Stimulated activated naive B cell treated with anti-CD40 and anti-IgM and Interleukin-4, amounts not matched to agents 10 μg/mL and 1 μg/mL and 100 μg/mL, for 72 hours (primary cell): ENCODE data around the gene POR.

ENCODE experiments used
- ATAC-seq, 2 donors: fragments of 150-1000 bp; cut with Tn5 transposase; replicated peaks; 2 replicates each; pipeline ENCODE4 v1.10.0; 2021; ENCODE audit warnings: moderate library complexity in 1 of 2
- DNase-seq: peaks from one replicate; pipeline ENCODE4 v3.0.0; 2021
- H3K27ac Mint-ChIP-seq: one replicate; pipeline ENCODE4 v1.8.0; 2022; ENCODE audit warnings: mild to moderate bottlenecking, mixed read lengths
- H3K27me3 Mint-ChIP-seq, 2 donors: one replicate each; pipeline ENCODE4 v1.8.0; 2022; ENCODE audit warnings: mixed read lengths in 2 of 2
- H3K36me3 Mint-ChIP-seq, 2 donors: one replicate each; pipeline ENCODE4 v1.8.0; 2022; ENCODE audit warnings: mixed read lengths in 2 of 2, mild to moderate bottlenecking in 1 of 2
- H3K4me1 Mint-ChIP-seq, 2 donors: one replicate each; pipeline ENCODE4 v1.8.0; 2022; ENCODE audit warnings: mixed read lengths in 2 of 2, mild to moderate bottlenecking in 1 of 2
- H3K4me3 Mint-ChIP-seq, 2 donors: one replicate each; pipeline ENCODE4 v1.8.0; 2022; ENCODE audit warnings: mild to moderate bottlenecking in 2 of 2, mixed read lengths in 2 of 2, moderate library complexity in 1 of 2
- H3K9me3 Mint-ChIP-seq, 2 donors: one replicate each; pipeline ENCODE4 v1.8.0; 2022; ENCODE audit warnings: mixed read lengths in 2 of 2, mild to moderate bottlenecking in 1 of 2

Gene POR

GRCh38 chr7:75916685-75917634, 2.0 kb downstream of the POR start:
- H3K4me3 Mint-ChIP-seq = peak overlapping the region in 1 of 2 donors; percentile 87
- peaks cover 7 to 20% of the 10 kb centered on the region in 2 donors for H3K36me3 Mint-ChIP-seq
- no peaks in the 10 kb centered on the region for H3K27me3 Mint-ChIP-seq
- peaks cover 27 to 50% of the 10 kb centered on the region in 2 donors for H3K4me1 Mint-ChIP-seq
- no peaks in the 10 kb centered on the region for H3K9me3 Mint-ChIP-seq
- no peak overlapping the region for H3K27ac Mint-ChIP-seq
- no peak for DNase-seq
- no peak for ATAC-seq

GRCh38 chr7:75920431-75921161, 5.6 kb downstream of the POR start:
- Mint-ChIP-seq H3K27ac (no peak overlapping the region), H3K36me3 (peaks cover 7 to 24% of the 10 kb centered on the region in 2 donors)
- ATAC-seq = no peak

GRCh38 chr7:75921479-75921878, 6.5 kb downstream of the POR start:
- H3K27ac Mint-ChIP-seq = no peak overlapping the region
- ATAC-seq = no peak
- no peak overlapping the region for H3K4me3 Mint-ChIP-seq
- peaks cover 10 to 28% of the 10 kb centered on the region in 2 donors for H3K36me3 Mint-ChIP-seq
- DNase-seq = no peak
- no peaks in the 10 kb centered on the region for H3K9me3 Mint-ChIP-seq
- H3K27me3 Mint-ChIP-seq = no peaks in the 10 kb centered on the region
- H3K4me1 Mint-ChIP-seq = peaks cover 26 to 42% of the 10 kb centered on the region in 2 donors

More at GRCh38 chr7:75920431-75921161, 5.6 kb downstream of the POR start:
- DNase-seq = no peak
- Mint-ChIP-seq H3K9me3 (no peaks in the 10 kb centered on the region), H3K4me3 (no peak overlapping the region), H3K4me1 (peaks cover 32 to 50% of the 10 kb centered on the region in 2 donors), H3K27me3 (no peaks in the 10 kb centered on the region)

DNA sequence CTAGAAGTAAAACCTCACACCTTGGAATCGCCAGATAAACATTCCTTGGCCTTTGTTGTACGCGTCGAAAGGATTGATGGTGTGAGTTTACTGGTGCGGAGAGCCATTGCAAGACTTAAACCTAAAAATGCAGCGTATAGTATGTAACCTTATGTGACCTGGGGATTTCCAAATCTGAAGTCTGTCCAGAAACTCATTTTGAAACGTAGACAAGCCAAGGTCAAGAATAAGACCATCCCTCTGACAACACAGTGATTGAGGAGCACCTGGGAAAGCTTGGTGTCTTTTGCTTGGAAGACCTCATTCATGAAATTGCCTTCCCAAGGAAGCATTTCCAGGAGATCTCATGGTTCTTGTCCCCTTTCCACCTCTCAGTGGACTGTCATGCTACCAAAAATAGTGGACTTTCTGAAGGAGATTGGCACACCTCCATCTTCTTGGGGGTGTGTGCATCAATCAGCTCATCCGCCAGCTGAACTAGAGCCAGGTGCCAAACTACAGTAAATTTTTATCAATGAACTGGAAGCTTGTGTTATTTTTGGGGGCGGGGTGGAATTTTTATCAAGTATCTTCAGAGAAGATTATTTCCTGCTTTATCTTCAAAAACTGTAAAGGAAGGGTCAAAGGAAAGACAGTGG, 8.1 kb downstream of the POR start:
- H3K4me1 Mint-ChIP-seq = peaks cover 25 to 42% of the 10 kb centered on the region in 2 donors
- H3K27me3 Mint-ChIP-seq = no peaks in the 10 kb centered on the region
- no peak overlapping the region for H3K27ac Mint-ChIP-seq
- H3K36me3 Mint-ChIP-seq = peaks cover 10 to 28% of the 10 kb centered on the region in 2 donors
- no peaks in the 10 kb centered on the region for H3K9me3 Mint-ChIP-seq
- no peak overlapping the region for H3K4me3 Mint-ChIP-seq
- ATAC-seq = no peak
- no peak for DNase-seq

GRCh38 chr7:75924256-75924655, 9.3 kb downstream of the POR start:
- Mint-ChIP-seq H3K4me1 (peaks cover 26 to 42% of the 10 kb centered on the region in 2 donors), H3K4me3 (no peak overlapping the region), H3K36me3 (peaks cover 7 to 27% of the 10 kb centered on the region in 2 donors), H3K27me3 (no peaks in the 10 kb centered on the region), H3K27ac (no peak overlapping the region), H3K9me3 (no peaks in the 10 kb centered on the region)
- ATAC-seq = no peak
- no peak for DNase-seq

GRCh38 chr7:75924889-75925288, 9.9 kb downstream of the POR start:
- ATAC-seq = no peak
- no peak for DNase-seq
- Mint-ChIP-seq H3K27me3 (no peaks in the 10 kb centered on the region), H3K9me3 (peaks cover 0 to 1% of the 10 kb centered on the region in 2 donors), H3K27ac (peak overlapping the region; percentile 85), H3K36me3 (peaks cover 7 to 29% of the 10 kb centered on the region in 2 donors), H3K4me1 (peaks cover 26 to 36% of the 10 kb centered on the region in 2 donors), H3K4me3 (no peak overlapping the region)

DNA sequence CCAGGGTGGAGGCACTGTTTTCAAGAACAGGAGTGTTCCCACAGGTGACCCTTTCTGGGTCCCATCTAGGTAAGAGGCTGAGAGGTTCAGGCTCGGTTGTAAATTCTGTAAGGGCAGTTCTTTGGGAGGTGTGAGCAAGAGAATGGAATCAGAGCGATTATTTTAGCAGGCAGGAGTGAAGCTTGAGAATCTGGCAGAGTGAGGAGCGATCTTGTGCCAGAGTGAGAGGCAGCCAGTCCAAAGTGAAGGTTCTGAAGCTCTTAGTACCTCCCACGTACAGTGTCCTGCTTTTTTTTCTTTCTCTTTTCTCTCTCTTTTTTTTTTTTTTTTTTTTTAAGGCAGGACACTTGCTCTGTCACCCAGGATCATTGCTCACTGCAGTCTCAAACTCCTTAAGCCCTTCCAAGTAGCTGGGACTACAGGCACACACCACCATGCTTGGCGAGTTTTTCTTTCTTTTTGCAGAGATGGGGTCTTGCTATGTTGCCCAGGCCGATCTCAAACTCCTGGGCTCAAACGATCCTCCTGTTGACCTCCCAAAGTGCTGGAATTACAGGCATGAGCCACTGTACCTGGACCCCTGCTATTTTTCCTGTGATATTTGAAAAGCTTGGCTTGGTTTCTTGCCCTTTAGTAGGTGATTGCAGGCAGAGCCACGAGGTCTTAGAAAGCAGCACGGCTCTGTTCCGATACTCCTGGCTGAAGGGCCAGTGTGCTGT, 10.9 kb downstream of the POR start:
- ATAC-seq = no peak
- no peak for DNase-seq
- H3K36me3 Mint-ChIP-seq = peaks cover 7 to 29% of the 10 kb centered on the region in 2 donors
- no peaks in the 10 kb centered on the region for H3K27me3 Mint-ChIP-seq
- H3K9me3 Mint-ChIP-seq = peaks cover 0 to 2% of the 10 kb centered on the region in 2 donors
- no peak overlapping the region for H3K4me3 Mint-ChIP-seq
- peaks cover 29 to 36% of the 10 kb centered on the region in 2 donors for H3K4me1 Mint-ChIP-seq
- H3K27ac Mint-ChIP-seq = peak overlapping the region; percentile 53

DNA sequence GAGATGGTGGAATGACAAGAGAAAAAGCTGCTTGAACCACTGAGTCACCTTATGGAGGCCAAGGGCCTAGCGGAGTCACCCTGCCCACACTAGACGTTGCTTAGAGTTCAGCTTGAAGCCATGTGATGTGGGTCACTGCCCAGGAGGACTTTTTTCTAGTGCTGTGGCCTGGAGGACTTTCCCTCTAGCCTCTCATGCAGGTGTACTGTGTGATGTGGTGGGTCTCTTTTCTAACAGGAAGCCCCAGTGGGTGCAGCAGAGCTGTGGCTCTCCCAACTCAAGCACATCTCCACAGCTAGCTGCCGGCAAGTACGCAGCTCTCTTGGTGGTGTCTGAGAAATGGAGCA, 13.6 kb downstream of the POR start:
- Mint-ChIP-seq H3K9me3 (peaks cover 0 to 2% of the 10 kb centered on the region in 2 donors), H3K27ac (peak overlapping the region; percentile 71), H3K4me1 (peaks cover 19 to 23% of the 10 kb centered on the region in 2 donors), H3K4me3 (peak overlapping the region in 1 of 2 donors; percentile 21), H3K27me3 (no peaks in the 10 kb centered on the region), H3K36me3 (peaks cover 6 to 28% of the 10 kb centered on the region in 2 donors)
- peak; percentile 98 for ATAC-seq
- DNase-seq = peak; percentile 57

DNA sequence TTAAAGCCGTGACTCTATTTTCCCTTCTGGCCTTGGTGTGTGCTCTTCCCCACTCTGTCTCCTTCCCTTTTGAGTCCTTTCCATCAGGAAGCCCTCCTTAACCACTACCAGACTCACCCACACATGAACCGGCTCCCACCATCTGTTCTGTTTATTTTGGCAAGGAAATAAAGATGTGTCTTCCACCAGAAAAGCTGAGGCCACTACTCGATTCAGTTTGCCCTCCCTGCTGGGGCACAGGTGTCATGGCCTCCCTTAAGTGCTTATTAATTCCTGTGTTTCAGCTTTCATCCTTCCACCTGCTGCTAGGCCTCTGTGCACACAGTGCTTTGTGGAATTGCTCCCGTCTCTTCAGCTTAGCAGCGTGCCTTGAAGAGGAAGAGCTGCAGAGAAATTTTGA, 16.7 kb downstream of the POR start:
- Mint-ChIP-seq H3K4me1 (peaks cover 19% of the 10 kb centered on the region in 2 donors), H3K36me3 (peaks cover 13 to 35% of the 10 kb centered on the region in 2 donors), H3K9me3 (peaks cover 0 to 2% of the 10 kb centered on the region in 2 donors), H3K4me3 (no peak overlapping the region), H3K27me3 (no peaks in the 10 kb centered on the region), H3K27ac (no peak overlapping the region)
- no peak for ATAC-seq
- no peak for DNase-seq

- H3K4me1 Mint-ChIP-seq = peaks cover 10 to 12% of the 10 kb centered on the region in 2 donors
- peaks cover 25 to 28% of the 10 kb centered on the region in 2 donors for H3K36me3 Mint-ChIP-seq
- ATAC-seq (no peak), DNase-seq (no peak)
- no peaks in the 10 kb centered on the region for H3K27me3 Mint-ChIP-seq
- no peak overlapping the region for H3K4me3 Mint-ChIP-seq
- H3K9me3 Mint-ChIP-seq = no peaks in the 10 kb centered on the region
- H3K27ac Mint-ChIP-seq = no peak overlapping the region
These were observed 23.2 kb downstream of the POR start for GRCh38 chr7:75937958-75938786.

DNA sequence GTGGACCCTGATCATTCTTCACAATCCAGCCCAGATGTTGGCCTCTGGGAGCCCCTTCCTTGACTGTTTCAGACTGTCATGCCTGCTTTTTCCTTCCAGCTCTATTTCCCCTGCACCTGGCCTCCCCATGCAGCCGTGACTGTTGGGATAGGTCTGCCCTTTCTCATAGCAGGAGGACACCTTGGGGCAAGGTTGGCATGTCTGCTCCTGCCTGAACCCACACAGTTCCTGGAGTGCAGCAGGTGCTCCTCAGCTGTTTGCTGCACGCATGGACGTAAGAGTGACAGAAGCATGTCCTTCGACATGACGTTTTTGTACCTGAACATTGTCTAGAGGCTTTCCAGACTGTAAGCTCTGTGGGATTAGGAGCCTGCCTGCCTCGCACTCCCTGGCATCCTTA, 24.0 kb downstream of the POR start:
- ATAC-seq = no peak
- H3K36me3 Mint-ChIP-seq = peaks cover 21 to 24% of the 10 kb centered on the region in 2 donors
- peaks cover 7 to 8% of the 10 kb centered on the region in 2 donors for H3K4me1 Mint-ChIP-seq
- H3K27ac Mint-ChIP-seq = no peak overlapping the region
- no peaks in the 10 kb centered on the region for H3K9me3 Mint-ChIP-seq
- no peak for DNase-seq
- no peaks in the 10 kb centered on the region for H3K27me3 Mint-ChIP-seq
- no peak overlapping the region for H3K4me3 Mint-ChIP-seq

DNA sequence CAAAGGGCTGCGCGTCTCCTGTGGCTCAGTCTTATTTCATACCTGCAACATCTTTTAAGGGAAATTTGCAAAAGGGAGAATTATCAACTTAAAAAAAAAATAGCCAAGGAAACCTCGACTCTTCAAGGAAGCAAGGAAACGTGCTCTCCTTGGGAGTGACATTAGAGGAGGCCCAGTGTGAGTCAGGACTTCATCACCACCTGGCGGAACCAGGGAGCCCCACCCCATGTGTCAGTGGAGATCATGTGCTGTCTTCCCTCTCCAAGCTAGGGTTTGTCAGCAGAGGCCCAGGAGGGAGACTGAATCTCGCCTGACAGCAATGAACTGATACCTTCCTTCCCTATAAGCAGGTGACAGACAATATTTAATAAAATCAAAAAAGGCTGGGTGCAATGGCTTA, 28.9 kb downstream of the POR start:
- no peaks in the 10 kb centered on the region for H3K9me3 Mint-ChIP-seq
- no peak overlapping the region for H3K4me3 Mint-ChIP-seq
- ATAC-seq (no peak), DNase-seq (no peak)
- H3K36me3 Mint-ChIP-seq = peaks cover 20% of the 10 kb centered on the region in 2 donors
- H3K27me3 Mint-ChIP-seq = no peaks in the 10 kb centered on the region
- no peak overlapping the region for H3K27ac Mint-ChIP-seq
- peaks cover 1 to 15% of the 10 kb centered on the region in 2 donors for H3K4me1 Mint-ChIP-seq

DNA sequence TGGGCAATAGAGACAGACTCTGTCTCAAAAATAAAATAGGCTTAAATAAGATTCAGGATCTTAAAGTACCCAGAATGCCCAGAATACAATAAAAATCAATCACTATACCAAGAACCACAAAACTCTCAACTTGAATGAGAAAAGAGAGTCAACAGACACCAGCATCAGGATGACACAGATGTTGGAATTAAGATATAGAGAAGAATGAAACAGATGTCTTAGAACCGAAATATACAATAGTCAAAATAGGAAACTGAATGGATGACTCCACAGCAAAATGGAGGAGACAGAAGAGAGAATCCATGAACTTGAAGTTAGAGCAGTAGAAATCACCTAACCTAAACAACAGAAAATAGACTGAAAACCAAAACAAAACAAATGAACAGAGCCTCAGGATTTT, 29.6 kb downstream of the POR start:
- Mint-ChIP-seq H3K27ac (no peak overlapping the region), H3K36me3 (peaks cover 17% of the 10 kb centered on the region in 2 donors), H3K27me3 (no peaks in the 10 kb centered on the region), H3K4me1 (peaks cover 1 to 18% of the 10 kb centered on the region in 2 donors), H3K4me3 (no peak overlapping the region), H3K9me3 (no peaks in the 10 kb centered on the region)
- ATAC-seq = no peak
- no peak for DNase-seq
